A549 (cell line): ENCODE data around the gene INPP4B.

ENCODE experiments used
- EP300 ChIP-seq, 2 experiments: fragments of >200 bp; sonication (Bioruptor Twin); formaldehyde crosslinking; IDR thresholded peaks; 2 replicates in 1 of 2; 3 replicates in 1 of 2; pipeline ENCODE4 v1.6.1; 2016 to 2017
- HMGXB4 ChIP-seq: fragments of 250-450 bp; sonication (Bioruptor Pico); IDR thresholded peaks from 2 replicates; pipeline ENCODE4 v1.5.0; 2021; ENCODE audit warnings: mild to moderate bottlenecking, moderate library complexity, borderline replicate concordance
- POLR2A ChIP-seq: IDR thresholded peaks from 2 replicates; pipeline ENCODE4 v1.6.1; 2012; ENCODE audit warnings: mild to moderate bottlenecking, low read length
- TP53 ChIP-seq: fragments of 250-450 bp; sonication (Bioruptor Pico); IDR thresholded peaks from 2 replicates; pipeline ENCODE4 v1.5.0; 2021; ENCODE audit warnings: mild to moderate bottlenecking, moderate library complexity
- ZC3H11A ChIP-seq: fragments of 450-650 bp; IDR thresholded peaks from 2 replicates; pipeline ENCODE4 v1.6.1; 2014; ENCODE audit warnings: antibody characterized with exemption, mild to moderate bottlenecking
- TF ChIP-seq, protein P1 (sequence below): fragments of >200 bp; sonication (Bioruptor Twin); formaldehyde crosslinking; IDR thresholded peaks from 3 replicates; pipeline ENCODE4 v1.5.1; 2016

DNA sequence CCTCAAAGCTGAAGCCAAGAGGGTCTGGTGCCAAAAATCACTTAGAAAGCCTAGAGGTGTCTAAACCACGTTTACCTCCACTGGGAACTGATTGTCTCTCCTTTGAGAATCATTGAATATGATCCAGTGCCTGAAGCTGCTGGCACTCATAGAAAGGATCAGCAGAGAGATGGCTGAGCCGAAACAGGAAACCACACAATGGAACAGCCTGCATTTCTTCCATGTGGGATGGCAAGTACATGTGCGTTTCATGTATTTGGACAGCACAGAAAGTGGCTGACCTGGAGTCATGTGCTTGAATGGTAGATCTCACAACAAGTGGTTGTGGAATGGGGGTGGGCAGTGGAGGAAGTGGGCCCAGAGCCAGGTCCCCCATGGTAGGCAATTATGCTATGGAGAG, 533.7 kb downstream of the INPP4B start:
- TF ChIP-seq TP53 (CRISPR knock-in tag), result no peak
- TF ChIP-seq, protein P1, sequence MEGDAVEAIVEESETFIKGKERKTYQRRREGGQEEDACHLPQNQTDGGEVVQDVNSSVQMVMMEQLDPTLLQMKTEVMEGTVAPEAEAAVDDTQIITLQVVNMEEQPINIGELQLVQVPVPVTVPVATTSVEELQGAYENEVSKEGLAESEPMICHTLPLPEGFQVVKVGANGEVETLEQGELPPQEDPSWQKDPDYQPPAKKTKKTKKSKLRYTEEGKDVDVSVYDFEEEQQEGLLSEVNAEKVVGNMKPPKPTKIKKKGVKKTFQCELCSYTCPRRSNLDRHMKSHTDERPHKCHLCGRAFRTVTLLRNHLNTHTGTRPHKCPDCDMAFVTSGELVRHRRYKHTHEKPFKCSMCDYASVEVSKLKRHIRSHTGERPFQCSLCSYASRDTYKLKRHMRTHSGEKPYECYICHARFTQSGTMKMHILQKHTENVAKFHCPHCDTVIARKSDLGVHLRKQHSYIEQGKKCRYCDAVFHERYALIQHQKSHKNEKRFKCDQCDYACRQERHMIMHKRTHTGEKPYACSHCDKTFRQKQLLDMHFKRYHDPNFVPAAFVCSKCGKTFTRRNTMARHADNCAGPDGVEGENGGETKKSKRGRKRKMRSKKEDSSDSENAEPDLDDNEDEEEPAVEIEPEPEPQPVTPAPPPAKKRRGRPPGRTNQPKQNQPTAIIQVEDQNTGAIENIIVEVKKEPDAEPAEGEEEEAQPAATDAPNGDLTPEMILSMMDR, result no peak
- TF ChIP-seq HMGXB4, result no peak
- TF ChIP-seq EP300 (IDR thresholded peaks at IDR 0.05), result no peak
- TF ChIP-seq ZC3H11A, result no peak
- no peak for TF ChIP-seq POLR2A
